ENCODE data around the gene TTC33.
A peak's percentile ranks its signal among the peaks of the same experiment; 100 is the strongest.
"Not testable (repeated sequence)": the region's sequence is repeated elsewhere in the genome, so short reads cannot be mapped to it uniquely, and the experiment has no call there.

Gene TTC33

DNA sequence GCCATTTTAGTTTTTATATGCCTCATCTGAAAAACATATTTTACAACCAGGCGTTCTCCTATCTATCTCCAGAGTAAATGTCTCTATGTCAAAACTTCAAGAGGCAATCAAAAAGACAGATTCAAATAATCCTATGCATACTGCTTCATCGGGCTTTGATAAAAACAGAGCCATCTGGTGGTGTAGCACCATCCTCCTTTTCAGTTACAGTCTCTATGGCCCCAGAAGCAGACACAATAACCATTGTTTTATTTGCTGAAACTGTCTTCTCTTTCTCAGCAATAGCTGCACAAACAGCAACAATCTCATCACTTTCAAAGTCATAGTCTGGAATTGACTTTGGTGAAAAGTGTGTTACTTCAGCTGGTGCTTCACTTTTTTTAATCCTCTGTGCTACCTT is 39.8 kb downstream of the TTC33 start:
- DNase-seq = no peak

DNA sequence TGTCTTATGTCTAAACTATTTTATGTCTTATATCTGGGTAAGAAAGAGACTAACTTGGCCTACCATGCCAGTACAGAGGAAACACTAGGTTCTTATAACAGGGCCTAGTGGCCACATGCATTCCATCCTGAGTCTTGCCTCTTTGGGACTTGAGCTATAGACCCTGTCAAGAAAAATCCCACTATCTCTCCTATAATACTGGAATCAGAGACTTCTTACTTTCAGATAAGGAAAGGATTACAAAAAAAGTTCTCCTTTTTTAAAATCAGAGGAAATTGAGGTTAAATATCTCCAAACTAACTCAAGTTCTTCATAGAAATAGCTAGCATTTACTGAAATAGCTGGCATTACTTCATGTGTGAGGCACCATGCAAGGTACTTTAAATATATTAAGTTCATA is 41.8 kb downstream of the TTC33 start:
- DNase-seq = no peak

DNA sequence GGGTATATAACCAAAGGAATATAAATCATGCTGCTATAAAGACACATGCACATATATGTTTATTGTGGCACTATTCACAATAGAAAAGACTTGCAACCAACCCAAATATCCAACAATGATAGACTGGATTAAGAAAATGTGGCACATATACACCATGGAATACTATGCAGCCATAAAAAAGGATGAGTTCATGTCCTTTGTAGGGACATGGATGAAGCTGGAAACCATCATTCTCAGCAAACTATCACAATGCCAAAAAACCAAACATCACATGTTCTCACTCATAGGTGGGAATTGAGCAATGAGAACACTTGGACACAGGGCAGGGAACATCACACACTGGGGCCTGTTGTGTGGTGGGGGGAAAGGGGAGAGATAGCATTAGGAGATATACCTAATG is 45.2 kb downstream of the TTC33 start:
- DNase-seq = not testable (repeated sequence)

DNA sequence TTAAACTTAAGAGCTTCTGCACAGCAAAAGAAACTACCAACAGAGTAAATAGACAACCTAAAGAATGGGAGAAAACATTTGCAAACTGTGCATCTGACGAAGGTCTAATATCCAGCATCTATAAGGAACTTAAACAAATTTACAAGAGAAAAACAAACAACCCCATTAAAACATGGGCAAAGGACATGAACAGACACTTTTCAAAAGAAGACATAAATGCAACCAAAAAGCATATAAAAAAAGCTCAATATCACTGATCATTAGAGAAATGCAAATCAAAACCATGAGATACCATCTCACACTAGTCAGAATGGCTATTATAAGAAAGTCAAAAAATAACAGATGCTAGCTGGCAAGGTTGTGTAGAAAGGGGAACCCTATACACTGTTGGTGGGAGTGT is 50.3 kb downstream of the TTC33 start:
- not testable (repeated sequence) for DNase-seq

- DNase-seq = not testable (repeated sequence)
Observed at GRCh38 chr5:40702027-40702426, 53.7 kb downstream of the TTC33 start.

DNA sequence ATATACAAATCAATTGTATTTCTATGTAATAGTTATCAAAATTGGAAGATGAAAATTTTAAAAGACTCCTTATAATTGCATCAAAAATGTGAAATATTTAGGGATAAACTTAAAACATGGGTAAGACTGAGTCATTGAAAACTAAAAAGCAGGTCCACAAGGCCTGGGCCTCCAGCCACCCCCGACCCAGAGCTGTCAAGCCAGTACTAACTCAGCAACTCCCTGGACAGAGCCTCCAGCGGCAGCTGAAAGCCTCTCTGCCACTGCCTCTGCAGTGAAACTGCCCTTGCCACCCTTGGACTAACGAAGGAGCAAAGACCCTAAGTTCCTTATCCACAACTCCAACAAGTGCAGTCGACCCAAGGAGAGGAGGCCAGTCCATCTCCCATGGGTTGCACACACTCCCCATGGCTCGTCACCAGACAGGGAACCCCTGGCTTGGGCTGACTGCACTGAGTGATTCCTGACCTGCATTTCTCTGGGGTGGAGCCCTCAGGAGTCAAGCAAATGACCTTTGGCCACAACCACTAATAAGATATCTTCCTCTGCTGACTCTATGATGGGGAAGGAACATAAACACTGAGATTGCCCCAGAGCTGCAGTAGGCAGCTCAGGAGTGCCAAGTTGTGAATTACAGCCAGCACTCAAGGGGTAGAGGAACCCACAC is 55.5 kb downstream of the TTC33 start:
- DNase-seq = no peak

DNA sequence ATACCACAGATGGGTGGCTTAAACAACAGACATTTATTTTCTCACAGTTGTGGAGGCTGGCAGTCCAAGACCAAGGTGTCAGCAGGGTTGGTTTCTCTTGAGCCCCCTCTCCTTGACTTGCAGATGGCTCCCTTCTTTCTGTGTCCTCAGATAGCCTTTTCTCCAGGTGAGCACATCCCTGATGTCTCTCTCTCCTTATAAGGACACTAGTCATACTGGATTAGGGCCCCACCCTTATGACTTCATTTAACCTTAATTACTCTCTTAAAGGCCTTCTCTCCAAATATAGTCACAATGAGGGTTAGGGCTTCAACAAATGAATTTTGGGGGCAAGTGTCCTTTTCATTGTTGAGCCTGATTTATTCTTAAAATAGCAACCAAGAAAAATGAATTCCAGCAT is 61.3 kb downstream of the TTC33 start:
- DNase-seq = no peak

GRCh38 chr5:40691894-40692293 is 63.9 kb downstream of the TTC33 start:
- DNase-seq = no peak

DNA sequence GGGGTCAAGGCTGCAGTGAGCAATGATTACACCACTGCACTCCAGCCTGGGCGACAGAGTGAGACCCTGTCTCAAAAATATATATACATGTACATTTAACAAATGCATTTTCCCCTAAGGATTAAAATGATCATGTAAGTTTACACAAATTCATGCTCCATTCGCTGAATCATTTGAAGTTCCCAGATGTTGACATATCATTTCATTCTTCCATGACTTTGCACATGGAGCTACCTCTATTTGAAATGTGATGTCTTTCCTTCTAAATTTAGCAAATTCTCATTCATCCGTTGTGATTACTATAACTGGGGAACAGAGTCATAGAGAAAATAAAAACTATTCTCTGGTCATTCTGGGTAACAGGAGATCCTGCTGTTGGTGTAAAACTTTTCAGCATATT is 65.5 kb downstream of the TTC33 start:
- DNase-seq = no peak

- peak; percentile 96 for DNase-seq
Observed at GRCh38 chr5:40689438-40689837, 66.3 kb downstream of the TTC33 start.

DNA sequence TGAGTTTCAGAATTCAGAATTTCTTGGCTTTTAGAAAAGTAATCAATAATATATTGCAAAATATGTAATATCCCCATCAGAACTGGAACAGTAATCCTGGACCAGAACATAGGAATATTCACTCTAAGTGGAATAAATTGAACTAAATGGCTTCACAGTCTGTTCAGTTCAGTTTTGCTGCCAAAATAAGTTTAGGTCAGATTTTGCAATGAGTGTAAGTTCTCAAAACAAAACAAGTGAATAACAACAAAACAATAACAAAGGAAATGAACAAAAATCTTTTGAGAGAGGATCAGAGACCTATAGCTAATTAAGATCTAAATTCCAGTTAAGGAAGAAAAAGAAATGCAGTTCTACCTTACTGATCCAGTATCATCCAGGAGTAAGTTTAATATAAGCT is 66.8 kb downstream of the TTC33 start:
- no peak for DNase-seq

DNA sequence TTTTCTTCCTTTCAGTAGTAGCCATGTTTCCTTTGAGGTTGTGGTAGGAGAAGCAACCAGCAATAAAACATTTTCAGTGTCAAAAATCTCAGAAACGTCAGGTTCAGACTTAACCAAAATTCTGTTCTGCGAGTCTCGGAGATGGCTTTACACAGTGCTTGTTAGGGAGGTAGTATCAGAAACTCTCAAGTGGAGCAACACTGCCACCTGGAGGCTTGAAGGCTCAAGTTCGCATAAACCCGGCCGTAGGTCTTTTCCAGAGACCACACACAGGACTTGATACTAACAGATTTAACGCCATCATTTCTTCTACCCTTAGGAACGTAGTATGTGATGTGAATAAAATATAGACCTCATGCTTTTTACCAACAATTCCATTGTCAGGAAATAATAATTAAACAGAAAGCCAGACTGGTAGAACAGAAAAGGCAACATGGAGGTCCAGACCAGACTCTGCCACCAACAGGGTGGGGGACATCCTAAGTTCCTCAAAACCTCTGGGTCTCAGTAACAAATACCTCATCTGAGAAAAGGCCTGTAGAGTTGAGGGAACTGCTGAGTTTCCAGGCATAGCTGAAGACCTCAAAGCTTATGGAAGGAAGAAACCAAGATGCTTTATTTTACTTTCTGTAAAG is 67.5 kb downstream of the TTC33 start:
- peak; percentile 88 for DNase-seq

DNA sequence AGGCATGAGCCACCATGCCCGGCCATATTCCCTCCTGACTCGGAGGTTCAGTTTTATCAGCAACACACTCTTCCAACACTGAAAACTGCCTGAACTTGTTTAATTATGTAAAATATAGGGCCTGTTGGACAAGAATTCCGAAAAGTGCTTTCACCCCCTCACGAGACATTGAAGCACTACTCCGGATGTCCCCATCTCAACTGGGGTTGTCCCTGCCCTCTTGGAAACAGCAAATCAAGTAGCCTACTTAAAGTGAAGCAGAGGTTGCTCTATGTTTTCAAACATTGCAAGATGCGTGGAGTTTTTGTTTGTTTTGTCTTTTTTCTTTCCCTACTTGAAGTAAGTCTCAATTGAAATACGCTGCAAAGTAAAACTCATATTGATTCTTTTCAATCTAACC is 68.4 kb downstream of the TTC33 start:
- DNase-seq = no peak

GRCh38 chr5:40685976-40686486 is 69.7 kb downstream of the TTC33 start:
- DNase-seq = no peak

DNA sequence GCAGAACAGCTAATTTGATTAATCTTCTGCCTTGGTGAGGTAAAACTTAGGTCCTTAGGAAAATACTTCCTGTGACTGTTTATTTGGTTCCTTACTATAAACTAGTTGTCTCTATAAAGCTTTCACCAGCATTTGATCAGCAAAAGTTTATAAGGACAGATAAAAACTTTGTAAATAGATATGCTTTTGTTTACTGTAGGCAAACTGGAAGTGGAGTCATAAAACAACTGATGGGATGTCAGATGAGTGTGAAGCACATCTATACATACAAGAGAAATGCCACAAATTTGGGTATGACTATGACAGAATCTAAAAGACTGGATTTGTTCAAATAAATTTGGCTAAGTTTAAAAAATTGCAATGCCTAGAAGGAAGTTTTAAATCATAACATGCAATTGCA is 70.6 kb downstream of the TTC33 start:
- DNase-seq = no peak

DNA sequence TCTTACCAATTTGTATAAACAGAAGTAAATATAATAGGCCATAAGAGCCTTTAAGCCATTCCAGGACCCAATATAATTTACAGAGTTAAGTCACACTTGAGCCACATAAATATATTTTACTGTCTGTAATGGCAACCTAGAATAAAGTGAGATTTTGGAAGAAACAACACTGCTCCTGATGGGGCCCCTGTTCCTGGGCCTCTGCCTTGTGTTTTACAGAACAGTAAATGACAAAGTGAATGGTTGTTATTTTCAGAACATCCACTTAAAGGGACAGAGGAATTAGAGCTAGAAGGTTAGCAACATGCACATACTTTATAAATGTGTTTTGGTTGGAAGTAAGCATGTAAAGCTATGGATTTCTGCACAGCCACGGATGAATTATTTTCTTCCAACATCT is 72.5 kb downstream of the TTC33 start:
- DNase-seq = no peak

- DNase-seq = no peak
Observed at GRCh38 chr5:40682154-40683017, 73.4 kb downstream of the TTC33 start.

DNA sequence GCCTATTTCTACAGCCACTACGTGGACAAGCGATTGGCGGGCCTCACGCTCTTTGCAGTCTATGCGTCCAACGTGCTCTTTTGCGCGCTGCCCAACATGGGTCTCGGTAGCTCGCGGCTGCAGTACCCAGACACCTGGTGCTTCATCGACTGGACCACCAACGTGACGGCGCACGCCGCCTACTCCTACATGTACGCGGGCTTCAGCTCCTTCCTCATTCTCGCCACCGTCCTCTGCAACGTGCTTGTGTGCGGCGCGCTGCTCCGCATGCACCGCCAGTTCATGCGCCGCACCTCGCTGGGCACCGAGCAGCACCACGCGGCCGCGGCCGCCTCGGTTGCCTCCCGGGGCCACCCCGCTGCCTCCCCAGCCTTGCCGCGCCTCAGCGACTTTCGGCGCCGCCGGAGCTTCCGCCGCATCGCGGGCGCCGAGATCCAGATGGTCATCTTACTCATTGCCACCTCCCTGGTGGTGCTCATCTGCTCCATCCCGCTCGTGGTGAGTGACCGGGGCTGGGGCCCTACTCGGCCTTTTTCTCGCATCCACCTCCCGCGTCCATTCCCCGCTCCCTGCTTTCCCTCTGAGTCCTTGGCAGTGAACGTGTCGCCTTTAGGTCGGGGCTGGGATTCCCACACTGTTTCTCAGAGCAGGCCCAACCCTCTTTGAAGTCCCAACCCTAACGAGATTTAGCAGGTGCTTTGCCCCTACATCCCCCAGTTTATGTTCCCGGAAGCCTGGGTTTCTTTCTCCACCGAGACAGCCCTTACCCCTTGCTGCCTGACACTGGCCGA is 74.2 kb downstream of the TTC33 start:
- DNase-seq = peak; percentile 24

GRCh38 chr5:40680741-40681362 is 74.9 kb downstream of the TTC33 start:
- DNase-seq = no peak

DNA sequence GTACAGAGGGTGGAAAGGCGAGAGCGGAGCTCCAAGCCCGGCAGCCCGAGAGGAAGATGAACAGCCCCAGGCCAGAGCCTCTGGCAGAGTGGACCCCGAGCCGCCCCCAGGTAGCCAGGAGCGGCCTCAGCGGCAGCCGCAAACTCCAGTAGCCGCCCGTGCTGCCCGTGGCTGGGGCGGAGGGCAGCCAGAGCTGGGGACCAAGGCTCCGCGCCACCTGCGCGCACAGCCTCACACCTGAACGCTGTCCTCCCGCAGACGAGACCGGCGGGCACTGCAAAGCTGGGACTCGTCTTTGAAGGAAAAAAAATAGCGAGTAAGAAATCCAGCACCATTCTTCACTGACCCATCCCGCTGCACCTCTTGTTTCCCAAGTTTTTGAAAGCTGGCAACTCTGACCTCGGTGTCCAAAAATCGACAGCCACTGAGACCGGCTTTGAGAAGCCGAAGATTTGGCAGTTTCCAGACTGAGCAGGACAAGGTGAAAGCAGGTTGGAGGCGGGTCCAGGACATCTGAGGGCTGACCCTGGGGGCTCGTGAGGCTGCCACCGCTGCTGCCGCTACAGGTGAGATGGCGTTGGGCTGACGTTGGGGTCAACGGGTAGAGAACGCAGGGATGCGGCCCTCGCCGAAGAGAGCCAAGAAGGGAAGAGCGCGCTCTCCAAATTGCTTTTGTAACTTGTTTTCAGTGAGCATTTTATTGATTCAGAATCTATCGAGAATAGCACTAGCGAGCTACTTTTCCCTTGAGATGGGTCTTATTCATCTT is 75.7 kb downstream of the TTC33 start, which contains the start of gene PTGER4:
PTGER4 (plus strand) TSS at position 3 of the 769 bp plus-strand sequence. CDS start 1,079 bp downstream, outside the sequence.
- peak; percentile 36 for DNase-seq

DNA sequence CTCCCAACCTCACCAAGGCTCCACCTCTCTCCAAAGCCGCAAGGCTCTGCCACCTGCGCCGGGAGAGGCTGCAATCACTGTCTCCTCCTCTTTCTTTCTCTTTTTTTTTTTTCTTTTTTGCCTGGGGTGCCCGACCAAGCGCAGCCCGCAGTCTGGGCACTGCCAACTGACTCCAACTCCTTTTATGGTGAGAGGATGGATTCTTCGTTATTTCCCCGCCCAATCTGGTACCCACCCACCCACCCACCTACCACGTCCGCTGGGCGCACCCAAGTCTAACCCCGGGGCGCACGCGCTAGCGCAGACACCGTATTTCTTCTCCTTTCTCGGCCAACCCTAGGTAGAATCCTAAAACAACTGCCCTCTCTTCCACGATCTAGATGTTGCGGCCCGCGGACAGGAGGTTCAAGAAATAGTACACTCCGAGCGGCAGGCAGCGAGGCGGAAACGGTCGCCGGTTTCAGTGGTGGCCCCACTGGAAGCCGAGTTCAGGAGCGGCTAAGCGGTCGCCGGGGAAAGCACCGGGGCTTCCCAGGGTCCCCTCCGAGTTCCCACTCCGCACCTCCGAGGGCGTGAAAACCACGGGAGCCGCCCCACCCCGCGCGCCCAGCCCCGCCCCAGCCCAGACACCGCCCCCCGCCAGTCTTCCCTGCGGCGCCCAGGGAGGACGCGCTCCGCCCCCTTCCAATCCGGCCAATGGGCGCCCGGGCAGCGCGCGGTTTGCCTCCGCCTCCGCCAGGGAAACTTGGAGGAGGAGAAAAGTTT is 76.4 kb downstream of the TTC33 start:
- DNase-seq = peak; percentile 95
